ENCODE results near the gene RERE.
"Not testable (repeated sequence)": the region's sequence is repeated elsewhere in the genome, so short reads cannot be mapped to it uniquely, and the experiment has no call there.

The RERE gene

DNA sequence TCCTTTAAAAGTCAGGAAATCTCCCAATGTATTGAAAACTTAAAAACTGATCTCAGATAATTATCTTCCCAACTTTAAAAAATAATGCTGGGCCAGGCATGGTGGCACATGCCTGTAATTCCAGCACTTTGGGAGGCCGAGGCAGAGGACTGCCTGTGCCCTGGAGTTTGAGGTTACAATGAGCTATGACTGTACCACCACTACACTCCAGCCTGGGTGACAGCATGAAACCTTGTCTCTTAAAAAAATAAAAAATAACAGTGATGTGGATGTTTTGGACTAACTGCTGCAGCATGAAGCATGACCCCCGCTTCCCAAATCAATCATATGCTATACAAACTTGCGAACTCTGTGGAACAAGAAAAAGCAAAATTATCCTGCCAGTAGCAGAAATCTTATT is 186.3 kb downstream of the RERE start:
- no peak for DNase-seq

DNA sequence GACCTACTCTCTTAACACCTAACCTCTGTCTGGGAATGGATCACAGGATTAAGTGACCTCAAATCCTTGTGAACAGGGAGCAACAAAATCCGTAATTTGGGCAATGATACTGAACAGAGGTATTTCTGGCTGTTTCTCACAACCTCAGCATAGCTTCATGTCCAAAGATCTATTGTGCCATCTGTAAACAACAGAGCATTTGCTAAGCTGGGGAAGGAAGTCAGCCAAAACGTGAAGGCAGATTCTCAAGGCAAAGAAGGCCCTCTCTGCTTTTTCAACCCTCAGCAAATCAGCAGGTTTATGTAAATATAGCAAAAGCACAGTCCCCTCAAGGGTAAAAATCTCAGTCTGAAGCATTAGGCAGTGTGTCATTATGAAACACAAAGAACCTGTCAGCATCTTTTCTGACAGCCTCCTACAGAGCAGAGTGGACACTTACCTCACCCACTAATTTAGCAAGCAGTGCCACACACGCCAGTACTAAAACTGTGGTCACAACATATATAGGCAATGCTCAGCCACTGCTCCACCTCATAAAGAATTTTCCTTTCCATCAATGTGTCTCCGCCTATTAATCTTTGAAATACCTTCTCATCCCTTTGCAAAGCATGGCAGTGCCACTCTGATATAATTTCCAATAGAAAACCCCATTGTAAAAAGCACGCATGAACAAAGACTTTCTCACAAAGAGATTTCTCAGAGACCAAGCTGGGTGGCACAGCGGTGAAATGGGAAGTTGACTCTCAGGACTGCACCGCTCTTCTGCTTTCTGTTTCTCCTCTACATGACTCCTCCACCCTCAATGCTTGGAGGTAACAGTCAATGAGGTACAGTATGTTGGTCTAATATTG is 188.0 kb downstream of the RERE start:
- DNase-seq = no peak

DNA sequence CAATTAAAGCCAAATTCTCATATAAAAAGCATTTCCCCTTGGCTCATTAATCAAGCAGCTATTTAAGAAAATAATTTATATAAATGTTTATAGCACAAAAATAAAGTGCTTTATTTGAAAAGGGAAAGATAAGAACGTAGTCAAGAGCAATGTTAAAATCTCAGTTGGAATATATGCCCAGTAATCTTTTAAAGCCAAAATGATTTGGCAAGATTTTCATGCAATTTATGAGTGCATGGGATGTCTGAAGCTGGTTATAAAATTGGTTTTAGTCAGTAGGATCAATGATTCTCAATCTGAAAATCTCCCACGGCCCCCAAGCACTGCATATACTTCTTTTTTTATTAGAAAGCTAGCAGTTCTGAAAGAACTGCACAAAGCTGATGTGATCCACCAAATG is 188.8 kb downstream of the RERE start:
- no peak for DNase-seq

DNA sequence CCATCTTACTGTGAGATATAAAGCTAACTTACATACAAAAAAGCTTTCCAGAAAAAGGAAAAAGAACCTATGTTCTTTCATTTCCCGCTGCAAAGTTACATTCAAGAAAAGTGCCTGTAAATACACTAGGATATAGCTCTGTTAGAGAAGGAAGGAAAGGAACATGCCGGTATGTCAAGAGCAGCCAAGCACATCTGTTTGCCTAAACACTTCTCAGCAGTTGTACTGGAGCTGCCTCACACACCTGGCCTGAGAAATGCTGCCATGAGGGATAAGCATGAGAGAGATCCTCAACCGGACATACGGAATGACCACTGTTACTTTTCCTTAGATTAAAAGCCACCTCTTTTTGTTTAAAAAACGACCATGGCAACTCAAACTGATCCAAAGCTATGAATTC is 189.7 kb downstream of the RERE start:
- no peak for DNase-seq

DNA sequence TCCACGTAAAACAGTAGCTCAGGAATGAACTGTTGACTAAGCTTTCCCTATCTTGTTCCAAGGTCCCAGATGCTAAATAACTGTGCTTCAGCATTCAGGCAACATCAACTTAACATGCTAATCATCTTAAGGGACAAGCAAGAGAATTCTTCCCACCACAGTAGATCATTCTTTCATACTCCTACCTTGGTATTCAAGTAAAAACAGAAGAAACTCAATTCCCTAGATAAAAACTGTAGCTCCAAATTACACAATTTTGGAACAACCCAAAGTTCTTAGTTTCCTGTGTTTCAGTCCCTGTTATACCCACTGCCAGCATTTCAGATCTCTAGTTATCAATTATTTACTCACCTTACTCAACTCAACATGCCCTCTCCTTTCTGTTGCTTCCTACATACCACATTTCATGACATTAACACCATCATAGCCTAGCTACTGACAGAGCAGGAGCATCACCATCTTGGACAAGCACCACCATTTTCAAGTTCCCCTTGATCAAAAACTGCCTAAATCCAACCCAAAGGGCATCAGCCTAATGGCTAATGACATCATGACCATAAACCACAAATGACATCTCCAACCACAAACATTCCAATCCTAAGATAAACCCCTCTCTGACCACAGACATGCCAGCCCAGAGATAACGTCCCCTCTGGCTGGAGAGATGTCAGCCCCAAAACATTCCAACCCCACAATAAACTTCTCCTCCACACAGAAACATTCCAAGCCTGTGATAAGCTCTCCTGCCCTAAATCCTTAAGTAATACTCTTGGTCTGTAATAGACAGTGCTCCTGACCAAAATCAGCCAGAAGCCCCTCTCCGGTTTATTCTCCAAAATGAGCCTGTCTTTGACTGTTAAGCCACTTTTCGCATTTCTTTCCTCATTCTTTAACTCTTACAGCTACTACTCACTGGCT is 191.2 kb downstream of the RERE start:
- no peak for DNase-seq

DNA sequence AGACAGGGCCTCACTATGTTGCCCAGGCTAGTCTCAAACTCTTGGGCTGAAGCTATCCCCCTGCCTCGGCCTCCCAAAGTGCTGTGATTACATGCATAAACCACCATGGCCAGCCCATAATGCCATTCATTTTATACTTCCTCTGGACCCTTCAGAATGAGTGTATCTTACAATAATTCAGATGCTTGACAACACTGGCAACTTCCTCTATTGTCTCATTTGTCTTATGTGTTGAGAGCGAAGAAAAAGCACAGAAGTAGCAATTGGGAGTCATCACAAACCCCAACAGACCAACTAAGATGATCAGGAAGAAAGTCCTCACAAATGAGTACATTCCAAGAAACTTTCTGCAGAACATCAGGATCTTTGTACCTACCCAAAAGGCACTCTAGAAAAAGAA is 191.9 kb downstream of the RERE start:
- DNase-seq = no peak

DNA sequence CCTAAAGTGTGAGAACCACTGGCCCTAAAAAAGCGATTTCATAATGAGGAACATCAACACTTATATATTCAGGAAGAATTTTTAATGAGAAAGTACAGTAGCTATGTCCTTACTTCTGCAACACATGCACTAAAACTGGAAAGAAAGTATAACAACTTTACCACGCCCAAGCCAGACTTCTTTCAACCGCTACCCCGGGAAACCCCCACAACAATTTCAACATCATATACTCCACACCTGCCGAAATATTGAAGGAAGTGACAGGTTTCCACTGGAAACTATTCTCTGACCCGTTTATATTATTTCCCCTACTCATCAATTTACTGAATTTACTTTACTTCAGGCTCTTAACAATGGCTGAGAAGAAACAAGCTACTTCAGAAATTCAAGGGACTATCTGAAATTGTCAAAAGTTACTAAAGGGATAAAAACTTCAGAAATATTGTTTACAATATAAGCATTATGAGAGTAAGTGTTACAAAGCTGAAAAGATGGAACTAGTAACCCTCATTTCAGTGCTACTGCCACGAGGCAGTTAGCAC is 193.7 kb downstream of the RERE start:
- not testable (repeated sequence) for DNase-seq

DNA sequence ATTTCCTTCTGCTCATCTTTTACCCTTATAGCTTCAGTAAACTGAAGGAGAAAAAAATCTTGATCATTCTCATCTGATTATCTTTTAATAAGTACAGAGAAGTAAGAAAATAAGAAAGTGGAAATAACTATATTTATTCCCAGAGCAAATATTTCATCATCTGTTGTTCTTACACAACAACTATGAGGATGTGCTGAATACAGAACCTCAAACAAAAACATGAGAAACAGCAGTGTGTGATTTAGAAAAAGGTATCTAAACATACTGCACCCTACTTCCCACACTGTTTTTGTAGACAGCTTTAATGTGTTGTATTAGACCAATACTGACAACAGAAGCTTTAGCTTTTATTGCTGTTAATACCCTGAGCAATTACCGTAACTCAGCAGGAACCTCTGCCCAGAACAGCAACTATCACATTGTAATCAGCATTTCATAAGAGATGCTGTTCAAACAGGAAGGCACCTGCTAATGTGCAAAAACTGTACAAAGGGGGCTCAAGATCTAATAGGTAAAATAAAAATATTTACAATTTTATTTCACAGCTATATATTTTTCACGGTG is 195.6 kb downstream of the RERE start:
- not testable (repeated sequence) for DNase-seq

DNA sequence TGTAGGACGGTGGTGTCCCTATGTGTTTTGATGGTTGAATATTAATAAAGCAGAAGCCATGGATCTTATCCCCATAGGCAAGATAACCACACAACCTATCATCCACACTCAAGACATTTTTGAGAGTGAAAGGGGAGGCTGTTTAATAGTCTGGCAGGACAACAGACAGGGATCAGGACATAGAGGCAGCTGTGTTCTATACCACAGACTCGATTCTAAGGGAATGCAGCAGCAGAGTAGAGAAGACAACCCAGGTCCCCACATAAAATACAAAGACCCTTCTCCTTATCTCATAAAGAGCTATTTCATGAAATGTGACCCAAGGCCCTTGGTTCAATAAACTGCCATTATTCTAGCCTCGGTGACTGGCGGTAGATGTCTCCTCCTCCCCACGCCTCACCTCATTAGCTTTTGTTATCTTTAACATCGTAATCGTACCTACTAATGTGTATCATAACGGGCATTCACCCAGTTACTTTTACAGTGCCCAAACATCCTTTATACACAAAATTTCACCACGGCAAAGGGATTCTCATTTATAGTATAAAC is 196.3 kb downstream of the RERE start:
- DNase-seq = not testable (repeated sequence)

DNA sequence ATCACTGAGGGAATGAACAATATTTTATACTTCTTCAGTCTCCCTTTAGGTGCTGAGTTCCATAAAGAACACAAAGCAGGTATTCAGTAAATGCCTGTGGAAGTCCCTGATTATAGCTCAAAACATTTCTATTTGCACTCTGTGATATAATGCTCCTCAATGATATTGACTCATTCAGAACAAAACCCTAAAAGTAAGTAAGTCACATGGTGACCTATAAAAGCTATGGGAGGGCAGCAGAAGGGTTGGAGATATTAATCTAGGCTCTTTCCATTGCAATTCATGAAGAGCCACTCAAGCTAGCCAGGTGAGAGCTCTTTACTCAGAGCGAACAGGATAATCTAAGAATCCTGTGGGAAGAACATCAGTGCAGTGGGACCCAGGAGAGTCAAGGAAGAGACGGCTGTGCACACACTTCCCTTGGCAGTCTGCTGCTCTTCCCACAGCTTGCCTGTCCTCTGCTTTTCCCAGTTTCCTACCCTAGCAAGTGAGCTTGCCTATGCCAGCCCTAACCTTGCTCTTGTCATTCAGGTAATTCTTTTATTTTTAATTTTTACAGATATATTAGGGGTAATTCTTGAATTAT is 197.4 kb downstream of the RERE start:
- DNase-seq = not testable (repeated sequence)

DNA sequence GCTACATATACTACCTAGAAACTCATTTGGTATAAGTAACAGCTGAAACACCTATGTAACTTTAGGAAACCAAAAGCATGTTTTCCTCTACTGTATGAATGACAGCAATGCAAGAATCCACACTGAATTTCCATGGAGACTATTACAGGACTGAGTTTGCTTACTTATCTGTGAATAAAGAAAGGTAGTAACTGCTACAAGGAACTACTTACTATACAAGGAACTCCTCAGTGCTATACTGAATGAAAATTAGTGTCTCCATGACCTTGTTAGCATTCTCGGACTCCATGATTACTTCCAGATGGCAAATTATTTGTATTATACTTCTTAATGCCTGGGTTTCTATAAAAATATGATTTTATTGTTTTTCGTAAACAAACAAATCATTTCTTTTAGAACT is 198.0 kb downstream of the RERE start:
- DNase-seq = not testable (repeated sequence)

DNA sequence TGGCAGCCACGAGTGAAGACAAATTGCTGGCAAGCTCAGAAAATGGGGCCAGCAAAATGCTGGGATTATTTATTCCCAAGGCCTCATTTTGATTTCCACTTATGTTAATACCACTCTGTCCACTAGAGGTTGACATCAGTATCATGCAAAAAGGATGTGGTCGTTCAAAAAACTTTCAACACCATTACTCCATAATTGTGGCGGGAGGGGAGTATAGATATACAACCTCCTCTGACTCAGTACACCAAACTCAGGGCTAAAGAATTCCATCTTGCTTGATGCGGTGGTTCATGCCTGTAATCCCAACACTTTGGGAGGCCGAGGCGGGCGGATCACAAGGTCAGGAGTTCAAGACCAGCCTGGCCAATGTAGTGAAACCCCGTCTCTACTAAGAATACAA is 200.6 kb downstream of the RERE start:
- not testable (repeated sequence) for DNase-seq

DNA sequence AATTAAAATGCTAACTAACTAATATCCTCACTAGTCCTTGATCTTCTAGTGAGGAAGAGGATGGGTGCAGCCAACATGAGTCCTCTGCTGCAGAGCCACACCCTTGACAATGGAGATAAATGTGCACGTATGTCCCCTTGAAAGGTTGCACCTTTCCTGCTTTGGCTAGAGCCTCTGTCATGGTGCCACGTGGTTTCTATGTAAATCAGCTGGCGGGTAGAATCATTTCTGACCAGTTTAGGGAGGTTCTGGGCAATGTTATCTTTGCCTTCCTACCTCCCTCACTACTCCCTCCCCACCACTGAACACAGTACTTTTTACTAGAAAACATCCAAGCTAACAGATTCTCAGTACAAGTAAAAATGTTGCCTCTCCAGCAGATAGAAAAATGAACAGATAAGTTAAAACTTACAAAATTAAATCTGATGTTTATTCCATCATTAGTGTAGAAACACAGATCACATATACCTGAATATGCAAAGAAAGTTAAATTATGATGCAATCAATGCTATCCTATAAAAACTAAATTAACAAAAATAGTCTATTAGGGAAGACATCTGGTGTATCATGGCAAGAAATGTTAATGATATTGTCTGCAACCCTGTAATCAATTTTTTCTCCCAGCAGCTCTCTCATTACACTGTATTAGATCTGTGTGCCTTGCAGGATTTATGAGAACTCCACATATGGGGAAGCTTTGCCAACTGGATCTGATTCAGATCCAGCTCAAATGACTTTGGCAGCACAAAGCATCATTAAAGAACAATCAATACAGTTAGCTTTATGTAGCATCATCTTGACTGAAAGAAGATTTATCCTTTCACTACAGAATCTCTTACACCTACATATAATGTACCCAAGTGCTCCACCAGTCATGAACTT is 205.6 kb downstream of the RERE start:
- not testable (repeated sequence) for DNase-seq

DNA sequence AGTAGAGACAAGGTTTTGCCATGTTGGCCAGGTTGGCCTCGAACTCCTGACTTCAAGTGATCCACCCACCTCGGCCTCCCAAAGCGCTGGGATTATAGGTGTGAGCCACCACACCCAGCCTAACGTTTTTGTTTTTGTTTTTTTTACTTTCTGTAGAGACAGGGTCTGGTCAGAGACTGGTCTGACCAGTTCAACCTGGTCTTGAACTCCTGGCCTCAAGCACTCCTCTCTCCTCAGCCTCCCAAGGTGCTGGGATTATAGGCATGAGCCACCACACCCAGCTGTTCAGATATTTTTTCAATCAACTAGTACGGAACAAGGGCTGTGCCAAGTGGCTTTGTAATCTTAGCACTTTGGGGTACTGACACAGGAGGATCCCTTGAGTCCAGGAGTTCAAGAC is 209.5 kb downstream of the RERE start:
- no peak for DNase-seq

DNA sequence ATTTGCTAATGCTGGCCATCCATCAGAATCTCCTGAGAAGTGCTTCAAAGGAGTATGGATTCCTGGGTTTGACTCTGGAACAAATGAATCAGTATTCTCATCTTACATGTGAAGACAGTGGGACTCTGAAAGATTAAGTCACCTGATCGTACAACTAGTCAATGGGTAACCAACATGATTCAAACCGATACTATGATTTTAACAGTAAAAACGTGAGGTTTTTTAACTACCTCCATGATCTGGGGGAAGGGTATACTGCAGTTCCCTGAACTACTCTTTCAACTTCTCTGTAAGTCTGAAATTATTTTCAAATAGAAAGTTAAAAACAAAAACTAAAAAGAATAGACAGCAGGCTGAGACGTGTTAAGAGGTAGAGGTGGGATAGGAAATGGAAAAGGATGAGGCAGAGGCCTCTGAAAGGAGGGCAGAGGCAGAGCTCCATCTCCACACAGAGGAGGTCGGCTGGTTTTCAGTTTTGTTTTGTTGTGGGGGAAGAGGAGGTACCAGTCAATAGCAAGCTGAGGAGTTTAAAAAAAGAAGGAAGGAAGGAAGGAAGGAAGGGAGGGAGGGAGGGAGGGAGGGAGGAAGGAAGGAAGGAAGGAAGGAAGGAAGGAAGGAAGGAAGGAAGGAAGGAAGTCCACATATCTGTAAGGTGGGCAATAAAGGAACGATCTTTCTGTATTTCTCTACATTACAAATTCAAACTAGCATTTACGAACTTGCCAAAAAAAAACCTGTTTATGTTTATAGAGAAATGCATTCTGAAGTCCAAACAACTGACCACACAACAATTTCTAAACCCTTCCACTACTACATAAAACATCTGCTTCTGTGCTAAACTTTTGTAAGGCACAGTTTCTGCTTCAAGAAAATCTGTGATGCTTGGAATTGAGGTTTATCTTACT is 213.1 kb downstream of the RERE start:
- DNase-seq = no peak

DNA sequence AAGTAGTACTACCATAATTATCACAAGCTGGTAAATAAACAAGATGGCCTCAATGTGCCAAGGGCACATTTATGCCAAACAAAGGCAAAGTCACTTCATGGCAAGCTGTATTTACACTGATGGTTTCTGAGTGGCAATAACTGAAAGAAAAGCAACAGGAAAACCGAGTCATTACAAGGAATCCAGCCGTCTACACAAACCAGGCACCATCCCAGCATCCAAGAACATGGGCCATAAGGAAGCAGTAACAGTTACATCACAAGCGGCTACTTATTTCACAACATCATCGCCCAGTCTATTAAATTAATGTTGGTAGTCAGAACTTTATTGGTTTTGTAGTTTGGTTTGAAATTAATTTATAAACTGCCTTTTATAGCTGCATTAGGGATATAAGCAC is 214.2 kb downstream of the RERE start:
- DNase-seq = no peak

DNA sequence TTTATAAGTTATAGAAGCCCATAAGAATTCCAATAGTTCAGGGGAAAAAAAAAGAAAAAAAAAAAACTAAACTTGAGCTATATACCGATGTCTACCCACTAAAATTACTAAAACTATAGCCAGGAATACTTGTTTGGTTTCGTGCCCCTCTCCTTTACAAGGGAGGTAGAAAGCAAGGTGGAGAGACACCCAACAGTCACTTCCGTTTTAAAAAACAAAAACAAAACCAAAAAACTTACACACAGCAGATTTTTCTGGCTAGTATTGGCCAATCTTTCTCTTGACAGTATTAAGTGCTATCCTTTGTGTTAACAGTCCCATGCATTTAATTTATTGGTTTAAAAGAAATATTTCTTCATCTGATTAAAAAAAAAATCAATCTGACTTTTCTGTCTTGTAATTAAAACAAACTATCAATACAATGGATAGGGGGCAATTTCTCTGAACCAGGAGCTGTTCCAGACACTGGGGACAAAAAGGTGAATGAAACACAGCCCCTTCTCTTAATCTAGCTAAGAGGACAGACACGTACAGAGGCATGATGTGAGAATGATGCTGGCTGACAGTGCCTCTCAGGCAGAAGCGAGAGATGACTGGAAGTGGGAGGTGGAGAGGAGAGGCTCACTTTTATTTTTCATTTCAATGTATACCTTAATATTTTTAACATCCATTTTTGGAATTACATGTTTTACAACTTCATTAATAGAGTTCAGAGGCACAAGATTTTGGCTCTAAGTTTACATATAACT is 214.8 kb downstream of the RERE start:
- DNase-seq = no peak

DNA sequence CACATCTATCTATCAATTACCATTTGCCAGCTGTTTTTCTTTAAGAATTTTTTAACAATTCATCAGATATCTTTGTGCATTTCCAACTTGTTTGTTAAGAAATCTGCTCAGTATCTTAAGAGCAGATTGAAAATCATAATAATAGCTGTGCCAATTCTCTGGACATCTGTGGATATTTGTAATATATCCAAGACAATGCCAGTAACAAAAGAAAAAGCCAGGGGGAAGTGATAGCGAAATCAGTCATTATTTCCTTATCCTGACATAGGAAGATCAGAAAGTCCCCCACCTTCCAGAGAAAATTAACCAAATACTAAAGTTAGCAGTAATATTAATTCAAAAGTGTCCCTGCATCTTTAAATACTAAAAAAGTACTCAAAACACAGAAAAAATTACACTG is 217.1 kb downstream of the RERE start:
- no peak for DNase-seq

DNA sequence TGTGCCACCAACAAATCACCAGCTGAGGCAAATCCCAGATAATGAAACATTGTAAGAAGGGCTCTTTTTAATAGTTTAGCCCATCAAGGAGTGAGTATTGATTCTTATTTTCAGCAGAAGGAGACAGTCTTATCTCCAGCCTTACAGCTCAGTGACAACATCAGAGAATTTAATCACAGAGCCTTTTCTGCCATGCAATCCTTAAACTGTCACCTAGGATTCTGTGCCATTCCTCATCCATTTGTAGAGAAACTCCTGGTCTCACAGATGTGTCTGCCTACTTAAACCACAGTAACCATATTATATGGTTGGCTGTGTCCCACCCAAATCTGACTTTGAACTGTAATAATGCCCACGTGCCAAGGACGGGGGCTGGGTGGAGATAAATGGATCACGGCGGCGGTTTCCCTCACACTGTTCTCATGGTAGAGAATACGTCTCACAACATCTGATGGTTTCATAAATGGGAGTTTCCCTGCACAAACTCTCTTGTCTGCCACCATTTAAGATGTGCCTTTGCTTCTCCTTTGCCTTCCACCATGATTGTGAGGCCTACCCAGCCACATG is 217.7 kb downstream of the RERE start:
- no peak for DNase-seq

Data from NCI-H1694 treated with DMSO at 0.1 percent for 48 hours (cell line).